GM21381 (cell line): ENCODE data around the gene SPON1.
"Not testable (repeated sequence)": the region's sequence is repeated elsewhere in the genome, so short reads cannot be mapped to it uniquely, and the experiment has no call there.

ENCODE experiments used
- ATAC-seq: cut with Tn5 transposase; IDR thresholded peaks from one replicate; pipeline ENCODE4 v1.9.1; 2021; ENCODE audit warnings: mild to moderate bottlenecking, moderate library complexity; ENCODE audit not compliant: unreplicated experiment

SPON1 gene

DNA sequence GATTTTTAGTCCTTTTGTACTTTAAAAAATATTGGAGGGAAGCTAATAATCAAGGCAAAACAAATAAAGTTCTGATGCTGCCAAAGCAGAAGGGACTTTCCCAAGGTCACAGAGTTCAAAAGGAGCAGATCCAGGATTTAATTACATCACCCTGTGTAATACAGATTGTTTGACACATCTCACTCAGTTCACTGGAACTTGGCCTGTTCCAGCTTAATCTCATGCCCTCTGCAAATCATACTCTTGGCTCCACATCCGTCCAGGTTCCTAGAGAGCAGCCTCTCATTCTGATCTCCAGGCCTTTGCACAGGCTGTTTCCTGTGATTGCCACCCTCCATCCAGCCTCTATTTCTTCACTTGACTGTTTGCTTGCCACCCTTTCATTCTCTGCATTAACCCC lies 151.7 kb downstream of the SPON1 start:
- ATAC-seq, result no peak

DNA sequence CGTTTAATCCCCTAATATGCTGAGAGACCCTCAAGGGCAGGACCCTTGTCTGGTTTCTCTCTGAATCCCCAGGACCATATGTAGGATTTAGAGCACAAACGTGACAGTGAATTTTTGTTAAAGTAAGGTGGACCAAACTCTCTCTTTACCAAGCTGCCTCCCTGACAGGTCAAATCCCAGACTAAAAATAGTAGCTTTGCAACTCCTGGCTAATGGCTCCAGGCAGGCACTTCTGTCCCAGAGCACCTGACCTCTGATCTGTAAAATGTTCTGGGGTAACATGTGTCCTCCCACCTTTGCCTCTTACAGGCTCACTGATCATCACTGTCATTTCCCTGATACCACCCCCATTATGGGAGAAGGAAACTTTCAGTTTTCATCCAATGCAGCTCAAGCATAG lies 152.3 kb downstream of the SPON1 start:
- no peak for ATAC-seq

DNA sequence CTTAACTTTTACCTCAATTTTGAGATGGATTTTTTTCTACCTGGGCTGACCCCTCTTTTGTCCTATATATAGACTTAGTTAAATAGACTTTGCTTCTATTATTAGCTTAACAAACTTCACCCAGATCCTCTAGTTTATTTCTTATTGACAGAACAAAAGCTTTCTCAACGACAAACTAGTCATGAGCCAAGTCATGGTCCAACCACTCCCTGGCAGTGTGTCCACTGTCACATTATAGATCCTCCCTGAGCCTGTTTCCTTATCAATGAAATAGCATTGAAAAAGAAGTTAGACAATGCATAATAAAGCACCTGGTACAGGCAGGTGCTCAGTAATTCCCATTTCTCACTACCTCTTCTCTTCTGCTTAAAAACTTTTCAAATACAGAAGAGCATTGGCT lies 155.1 kb downstream of the SPON1 start:
- no peak for ATAC-seq

DNA sequence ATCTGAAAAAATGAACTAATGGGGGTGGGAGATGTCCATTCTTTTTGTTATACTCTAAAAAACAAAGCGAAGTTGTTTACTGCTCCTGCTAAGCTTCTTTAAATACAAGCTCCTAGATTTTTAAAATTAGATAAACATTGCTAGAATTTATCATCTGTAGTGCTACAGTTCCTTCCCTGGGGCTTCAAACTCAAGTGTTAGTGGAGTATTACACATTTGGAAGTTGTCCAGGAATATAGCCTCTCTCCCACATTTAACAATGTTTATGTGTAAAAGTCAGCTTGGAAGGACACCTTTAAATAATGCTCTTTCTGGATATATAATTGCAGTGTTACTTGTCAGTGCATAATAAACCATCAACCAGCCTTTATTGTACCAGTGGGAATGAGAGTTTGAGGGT lies 155.5 kb downstream of the SPON1 start:
- no peak for ATAC-seq

DNA sequence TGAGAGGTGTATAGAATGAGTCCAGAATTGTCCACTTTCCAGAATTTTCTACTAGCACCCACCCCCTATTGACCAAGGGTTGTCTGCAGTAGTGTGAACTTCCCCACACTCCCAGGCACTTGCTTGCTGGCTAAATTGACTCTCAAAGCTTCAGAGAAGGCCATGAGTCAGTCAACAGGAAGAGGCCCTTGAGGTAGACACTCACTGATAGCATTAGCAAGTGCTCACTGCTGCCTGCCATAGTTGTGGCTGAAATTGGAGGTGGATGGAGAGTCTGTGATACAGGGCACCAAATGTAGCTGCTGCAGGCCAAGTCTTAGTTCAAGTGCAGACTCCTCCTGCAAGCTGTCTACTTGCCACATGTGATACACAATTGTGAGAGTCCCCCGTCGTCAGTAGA lies 156.8 kb downstream of the SPON1 start:
- ATAC-seq, result no peak

DNA sequence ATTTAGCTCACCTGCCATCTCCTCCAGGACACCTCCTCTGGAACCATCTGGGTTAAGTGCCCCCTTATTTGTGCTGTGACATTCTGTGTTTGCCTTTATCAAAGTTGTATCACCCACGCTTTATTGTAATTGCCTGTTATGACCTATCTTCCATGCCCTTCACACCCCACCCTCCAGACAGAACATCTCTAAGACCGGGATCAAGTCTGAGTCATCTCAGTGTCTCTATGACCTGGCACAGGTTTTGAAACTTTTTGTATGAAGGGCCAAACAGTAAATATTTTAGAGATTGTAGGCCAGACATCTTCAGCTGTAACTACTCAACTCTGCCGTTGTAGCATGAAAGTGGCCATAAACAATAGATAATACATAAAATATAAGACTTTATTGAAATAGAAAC lies 161.8 kb downstream of the SPON1 start:
- ATAC-seq, result no peak

DNA sequence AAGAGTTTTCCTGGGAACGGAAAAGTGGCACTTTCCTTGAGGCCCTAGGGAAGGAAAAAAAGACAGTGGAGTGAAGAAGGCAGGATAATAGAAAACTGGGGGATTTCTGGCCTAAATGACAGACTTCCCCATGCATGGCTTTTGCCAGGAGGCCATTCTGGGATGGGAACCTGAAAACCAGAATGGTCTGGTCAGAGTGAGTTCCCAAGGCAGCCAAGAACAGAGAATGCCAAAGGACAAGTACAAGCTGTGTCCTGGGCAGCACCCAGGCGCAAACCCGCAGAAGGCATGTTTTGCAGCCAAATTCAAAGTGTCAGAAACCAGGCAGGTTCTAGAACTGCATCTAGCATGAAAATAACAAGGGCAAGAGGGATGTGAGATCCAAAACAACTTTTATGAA lies 162.4 kb downstream of the SPON1 start:
- ATAC-seq, result no peak

DNA sequence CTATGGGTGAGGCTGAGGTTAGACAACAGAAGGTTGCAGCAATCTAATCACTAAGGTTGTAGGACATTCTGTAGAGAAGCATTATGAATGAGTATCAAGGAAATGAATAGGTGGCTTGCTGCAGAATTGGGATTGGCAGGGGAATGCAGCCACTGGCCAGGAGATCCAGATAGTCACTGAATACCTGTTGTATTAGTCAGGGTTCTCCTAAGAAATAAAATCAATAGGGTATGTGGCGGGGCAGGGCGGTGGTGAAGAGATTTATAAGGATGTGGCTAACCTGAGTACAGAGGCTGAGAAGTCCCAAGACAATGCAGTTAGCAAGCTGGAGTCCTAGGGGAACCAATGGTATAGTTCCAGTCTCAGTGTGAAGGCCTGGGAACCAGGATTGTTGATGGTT lies 163.0 kb downstream of the SPON1 start:
- ATAC-seq, result no peak

DNA sequence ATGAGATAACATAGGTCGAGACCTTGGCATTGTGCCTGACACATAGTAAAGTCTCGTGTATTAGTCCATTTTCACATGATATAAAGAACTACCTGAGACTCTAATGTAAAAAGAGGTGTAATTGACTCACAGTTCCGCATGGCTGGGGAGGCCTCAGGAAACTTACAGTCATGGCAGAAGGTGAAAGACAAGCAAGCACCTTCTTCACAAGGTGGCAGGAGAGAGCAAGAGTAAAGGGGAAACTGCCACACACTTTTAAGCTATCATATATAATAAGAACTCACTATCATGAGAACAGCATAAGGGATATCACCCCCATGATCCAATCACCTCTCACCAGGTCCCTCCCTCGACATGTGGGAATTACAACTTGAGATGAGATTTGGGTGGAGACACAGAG lies 165.2 kb downstream of the SPON1 start:
- ATAC-seq, result no peak

DNA sequence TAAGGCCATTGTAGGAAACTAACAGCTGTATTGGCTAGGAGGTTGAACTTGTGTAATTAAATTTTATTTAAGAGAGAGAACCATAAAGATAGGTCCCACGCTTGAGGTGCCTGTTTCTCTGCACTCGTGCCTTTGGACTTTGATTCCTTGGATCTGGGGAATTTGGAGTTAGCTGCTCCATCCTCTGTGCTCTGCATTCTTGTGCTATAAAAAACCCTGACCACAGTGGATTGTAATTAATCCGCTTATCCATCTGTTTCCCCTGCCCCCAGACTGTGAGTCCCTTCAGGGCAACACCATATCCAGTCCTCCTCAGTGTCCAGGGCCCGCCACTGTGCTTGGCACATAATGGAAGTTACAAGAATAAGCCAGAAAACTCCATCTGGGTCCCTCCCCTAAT lies 169.8 kb downstream of the SPON1 start:
- no peak for ATAC-seq

DNA sequence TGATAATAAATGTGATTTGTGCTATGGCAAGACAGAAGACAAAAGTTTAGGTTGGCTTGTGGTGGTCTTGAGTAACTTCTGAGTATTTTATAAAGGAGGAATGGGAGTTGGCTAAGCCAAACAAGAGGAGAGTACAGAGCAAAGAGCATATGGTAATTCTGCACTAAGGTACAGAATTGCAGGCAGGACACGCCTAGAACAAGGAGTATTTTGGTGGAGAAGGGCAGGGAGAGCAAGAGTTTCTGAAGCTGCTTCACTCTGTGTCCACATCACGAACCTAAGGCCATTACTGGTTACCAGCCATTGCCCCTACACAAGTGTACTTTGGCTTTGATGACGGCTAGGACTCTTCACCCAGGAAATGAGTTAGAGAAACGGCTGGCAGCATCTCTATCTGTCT lies 170.9 kb downstream of the SPON1 start:
- no peak for ATAC-seq

DNA sequence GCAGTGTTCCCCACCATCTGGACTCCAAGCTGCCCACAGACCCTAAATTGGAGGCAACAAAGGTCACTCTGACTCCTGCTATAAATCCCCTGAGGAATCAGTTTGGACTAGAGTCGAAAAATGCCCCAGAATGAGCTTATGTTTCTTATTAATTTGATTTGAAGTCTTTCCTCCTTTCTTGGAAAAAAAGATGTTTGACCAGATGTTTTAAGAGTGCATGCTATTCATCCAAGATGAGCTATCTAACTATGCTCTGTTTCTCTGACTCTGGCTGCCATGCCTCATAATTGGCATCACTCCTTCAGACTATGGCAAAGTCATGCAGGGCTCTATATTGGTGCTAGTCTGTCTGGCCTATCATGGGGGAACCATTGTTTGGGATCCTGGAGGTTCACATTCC lies 174.0 kb downstream of the SPON1 start:
- no peak for ATAC-seq

DNA sequence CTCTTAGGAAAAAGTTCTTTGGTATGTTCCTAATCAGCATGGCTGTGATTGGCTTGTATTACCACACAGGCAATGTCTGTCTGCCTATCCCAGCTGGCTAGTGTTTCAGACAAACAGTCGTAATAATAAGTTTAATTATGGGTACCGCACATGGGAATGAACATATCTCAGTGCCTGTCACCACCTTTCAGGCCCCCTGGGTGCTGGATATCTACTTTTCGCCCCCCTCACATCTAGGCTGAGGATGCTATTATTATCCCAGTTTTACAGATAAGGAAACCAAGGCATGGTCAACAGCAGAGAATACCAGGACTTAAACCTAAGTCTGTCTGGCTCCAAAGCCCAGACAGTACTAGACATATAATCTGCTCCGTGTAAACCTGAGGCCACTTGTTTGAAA lies 174.8 kb downstream of the SPON1 start:
- no peak for ATAC-seq

DNA sequence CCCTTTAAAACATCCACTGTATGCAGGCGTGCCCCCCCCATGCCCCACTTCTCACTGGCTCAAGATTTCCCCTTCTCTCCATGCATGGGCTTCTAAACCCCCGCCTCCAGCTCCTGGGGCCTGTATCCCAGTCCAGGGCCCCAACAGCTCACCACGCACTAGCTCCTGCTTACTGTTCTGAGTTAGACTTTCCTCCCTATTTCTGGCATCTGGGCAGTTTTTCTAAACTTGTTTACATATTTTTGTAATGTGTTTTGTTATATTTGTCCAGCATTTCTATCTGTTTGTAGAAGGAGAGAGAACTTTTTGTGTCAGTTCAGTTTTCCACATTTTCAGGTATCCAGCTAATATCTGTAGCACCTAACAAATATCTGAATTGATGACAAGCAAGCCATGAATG lies 178.5 kb downstream of the SPON1 start:
- ATAC-seq, result no peak

DNA sequence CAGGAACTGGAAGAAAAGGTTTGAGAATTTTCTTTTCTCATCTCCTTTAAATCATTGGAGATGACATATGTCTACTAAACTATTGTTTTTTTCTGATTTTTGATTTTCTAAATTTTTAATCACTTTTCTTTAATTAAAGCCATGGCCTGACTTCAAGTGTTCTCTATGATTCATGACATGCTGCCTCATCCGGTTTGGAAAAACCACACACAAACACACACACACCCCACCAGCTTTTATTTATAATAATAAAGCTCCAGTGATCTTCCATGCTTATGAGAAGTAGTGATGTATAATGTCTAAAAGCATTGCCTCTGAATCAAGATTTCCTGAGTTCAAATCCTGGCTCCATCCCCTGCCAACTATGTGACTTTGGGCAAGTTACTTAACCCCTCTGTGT lies 179.2 kb downstream of the SPON1 start:
- no peak for ATAC-seq

DNA sequence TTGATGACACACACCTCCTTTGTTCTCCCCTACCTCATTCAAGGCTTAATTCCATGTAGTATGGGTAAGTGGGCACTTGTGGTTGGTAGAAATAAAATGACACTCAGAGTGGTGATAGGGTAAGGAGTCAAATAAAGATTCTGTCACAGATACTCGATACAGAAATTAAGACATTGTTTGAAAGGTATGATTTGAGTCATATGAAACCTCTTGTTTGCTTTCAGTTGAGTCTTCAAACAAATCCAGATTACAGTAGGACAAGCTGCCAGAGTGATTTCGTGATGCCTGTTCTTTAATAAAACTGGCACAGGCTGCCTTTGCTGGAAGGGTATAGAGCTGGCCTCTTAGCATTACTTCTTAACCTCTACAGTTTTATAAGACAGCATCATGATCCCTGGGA lies 182.4 kb downstream of the SPON1 start:
- ATAC-seq, result no peak

DNA sequence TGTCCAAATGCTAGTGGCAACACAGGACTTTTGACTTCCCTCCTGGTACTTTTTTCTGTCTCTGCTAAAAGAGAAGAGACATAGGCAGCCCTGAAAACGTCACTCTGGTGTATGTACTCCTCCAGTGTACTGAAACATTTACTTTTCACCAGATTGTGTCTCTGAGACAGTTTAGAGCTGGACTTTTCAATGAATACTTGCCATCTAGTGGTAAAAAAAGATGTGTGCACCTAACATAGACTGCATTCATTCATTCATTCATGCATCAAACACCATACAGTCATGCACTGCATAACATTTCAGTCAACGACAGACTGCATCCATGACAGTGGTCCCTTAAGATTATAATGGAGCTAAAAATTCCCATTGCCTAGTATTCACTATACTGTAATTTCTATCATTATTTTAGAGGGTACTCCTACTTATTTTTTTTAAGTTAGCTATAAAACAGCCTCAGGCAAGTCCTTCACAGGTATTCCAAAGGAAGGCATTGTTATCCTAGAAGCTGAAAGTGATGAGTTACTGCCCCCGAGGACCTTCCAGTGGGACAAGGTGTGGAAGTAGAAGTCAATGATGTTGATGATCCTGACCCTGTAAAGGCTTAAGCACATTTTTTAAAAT lies 186.2 kb downstream of the SPON1 start:
- no peak for ATAC-seq

DNA sequence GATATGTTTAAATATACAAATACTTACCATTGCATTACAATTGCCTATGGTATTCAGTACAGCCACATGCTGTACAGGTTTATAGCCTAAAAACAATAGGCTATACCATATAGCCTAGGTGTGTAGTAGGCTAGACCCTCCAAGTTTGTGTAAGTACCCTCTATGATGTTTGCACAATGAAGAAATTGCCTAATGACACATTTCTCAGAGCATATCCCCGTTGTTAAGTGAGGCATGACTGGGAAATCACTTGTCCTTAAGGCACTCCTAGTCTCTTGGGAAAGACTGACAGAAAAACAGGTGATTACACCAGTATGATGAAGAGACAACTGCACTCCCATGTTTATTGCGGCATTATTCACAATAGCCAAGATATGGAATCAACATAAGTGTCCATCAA lies 187.2 kb downstream of the SPON1 start:
- ATAC-seq, result no peak

DNA sequence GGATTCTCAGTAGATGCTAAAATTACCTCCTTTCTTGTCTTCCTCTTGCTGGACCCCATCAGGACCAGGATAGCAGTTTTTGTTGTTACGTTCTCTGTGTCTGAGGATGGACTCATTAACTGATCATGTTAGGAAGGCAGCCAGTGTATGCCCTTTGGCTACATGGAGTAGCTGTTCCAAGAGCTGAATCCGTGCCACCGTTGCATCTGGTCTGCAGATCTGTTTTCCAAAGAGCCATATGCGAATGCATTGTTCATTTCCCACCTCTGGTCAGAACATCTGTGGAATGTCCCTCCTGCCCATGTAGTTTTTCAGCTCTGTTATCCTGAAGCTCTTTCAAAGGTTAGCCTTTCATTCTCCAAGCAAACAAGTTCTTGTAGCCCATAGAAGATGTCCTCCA lies 188.4 kb downstream of the SPON1 start:
- ATAC-seq, result no peak

DNA sequence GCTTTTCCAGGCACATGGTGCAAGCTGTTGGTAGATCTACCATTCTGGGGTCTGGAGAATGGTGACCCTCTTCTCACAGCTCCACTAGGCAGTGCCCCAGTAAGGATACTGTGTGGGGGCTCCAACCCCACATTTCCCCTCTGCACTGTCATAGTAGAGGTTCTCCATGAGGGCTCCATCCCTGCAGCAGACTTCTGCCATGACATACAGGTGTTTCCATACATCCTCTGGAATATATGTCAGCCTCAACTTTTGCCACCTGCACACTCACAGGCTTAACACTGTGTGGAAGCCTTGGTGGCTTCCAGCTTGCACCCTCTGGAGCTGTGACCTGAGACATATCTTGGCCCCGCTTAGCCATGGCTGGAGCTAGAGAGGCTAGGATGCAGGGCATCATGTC lies 191.6 kb downstream of the SPON1 start:
- ATAC-seq, result not testable (repeated sequence)

DNA sequence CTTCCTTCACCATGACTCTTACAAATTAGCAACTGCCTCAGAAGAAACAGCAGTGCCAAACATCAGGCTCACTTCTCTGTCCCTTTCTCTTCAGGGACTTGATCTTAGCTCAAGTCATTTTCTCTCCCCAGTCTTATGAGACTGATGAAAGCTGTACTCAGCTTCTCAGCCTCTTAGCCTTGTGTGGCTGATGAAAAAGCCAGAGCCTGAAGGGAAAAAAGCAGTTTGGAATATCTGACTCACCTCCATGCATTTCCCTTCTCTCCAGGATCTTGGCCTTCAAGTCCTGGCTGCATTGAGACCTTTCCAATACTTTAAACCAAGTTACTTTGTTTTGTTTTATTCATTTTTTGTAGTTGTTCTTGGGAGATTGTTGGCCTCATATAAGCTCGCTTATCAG lies 195.9 kb downstream of the SPON1 start:
- no peak for ATAC-seq

DNA sequence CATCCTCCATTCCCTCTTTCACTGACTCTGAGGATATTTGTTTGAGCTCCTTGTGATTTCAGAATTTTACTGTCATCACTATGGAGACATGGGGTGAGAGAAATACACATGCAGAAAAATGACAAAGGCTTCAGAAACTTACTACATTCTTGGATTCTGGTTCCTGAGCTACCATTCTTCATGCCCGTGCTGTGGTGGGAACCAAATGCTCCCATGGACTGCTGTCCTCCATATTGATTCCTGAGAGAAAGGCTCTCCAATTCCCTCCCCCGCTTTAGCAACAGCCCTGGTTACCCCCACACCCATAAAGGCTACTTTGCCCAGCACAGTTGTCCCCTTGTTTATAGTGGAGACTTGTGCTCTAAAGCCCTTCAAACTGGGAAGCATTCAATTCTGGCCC lies 201.1 kb downstream of the SPON1 start:
- no peak for ATAC-seq

DNA sequence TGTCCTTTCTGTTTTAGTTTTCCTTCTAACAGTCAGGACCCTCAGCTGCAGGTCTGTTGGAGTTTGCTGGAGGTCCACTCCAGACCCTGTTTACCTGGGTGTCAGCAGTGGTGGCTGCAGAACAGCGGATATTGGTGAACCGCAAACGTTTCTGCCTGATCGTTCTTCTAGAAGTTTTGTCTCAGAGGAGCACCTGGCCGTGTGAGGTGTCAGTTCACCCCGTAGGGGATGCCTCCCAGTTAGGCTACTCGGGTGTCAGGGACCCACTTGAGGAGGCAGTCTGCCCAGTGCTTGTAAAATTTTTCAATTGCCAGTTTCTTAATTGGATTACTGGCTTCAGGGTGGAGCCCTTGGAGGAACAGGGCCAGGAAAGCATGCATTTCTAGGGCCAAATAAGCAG lies 211.2 kb downstream of the SPON1 start:
- not testable (repeated sequence) for ATAC-seq
